Measurements from ENCODE around the gene ATP6AP1.

GRCh38 chrX:154477891-154478477 is 49.5 kb downstream of the ATP6AP1 start:
- TF ChIP-seq EZH2 (IDR thresholded peaks at IDR 0.05; ENCODE audit: low read depth, unreplicated experiment), result no peak
- no peak for TF ChIP-seq REST (IDR thresholded peaks at IDR 0.05; ENCODE audit: unreplicated experiment)
- no peak for TF ChIP-seq CTCF (conservative IDR thresholded peaks at IDR 0.05; ENCODE audit: low read depth in 2 of 2)
- no peak for TF ChIP-seq EZH2phosphoT487 (IDR thresholded peaks at IDR 0.05; ENCODE audit: unreplicated experiment)
- TF ChIP-seq STAT1 (IDR thresholded peaks at IDR 0.05; ENCODE audit: unreplicated experiment), result no peak
- TF ChIP-seq POLR2AphosphoS5 (IDR thresholded peaks at IDR 0.05; ENCODE audit: low read depth), result no peak
- TF ChIP-seq ZNF331 (CRISPR knock-in tag; IDR thresholded peaks at IDR 0.05; ENCODE audit: low read depth), result no peak
- TF ChIP-seq CREB1 (CRISPR knock-in tag; IDR thresholded peaks at IDR 0.05; ENCODE audit: low read depth), result no peak
- no peak for TF ChIP-seq ZNF114 (CRISPR knock-in tag; IDR thresholded peaks at IDR 0.05)
- no peak for TF ChIP-seq NANOG (IDR thresholded peaks at IDR 0.05; ENCODE audit: borderline replicate concordance)
- TF ChIP-seq JUNB (IDR thresholded peaks at IDR 0.05; ENCODE audit: unreplicated experiment), result no peak
- no peak for TF ChIP-seq ETS1 (IDR thresholded peaks at IDR 0.05)
